GM23338 (cell line): ENCODE measurements around the gene VGLL4.

ENCODE experiments used
- CREB1 ChIP-seq: fragments of 250-450 bp; sonication (Bioruptor Pico); IDR thresholded peaks from 2 replicates; pipeline ENCODE4 v1.5.0; 2020; ENCODE audit warnings: low read depth, mild to moderate bottlenecking, moderate library complexity
- ETS1 ChIP-seq: IDR thresholded peaks from 2 replicates; pipeline ENCODE4 v1.6.1; 2016; ENCODE audit warnings: antibody characterized with exemption
- POLR2AphosphoS5 ChIP-seq: IDR thresholded peaks from 2 replicates; pipeline ENCODE4 v1.6.1; 2016; ENCODE audit warnings: antibody characterized with exemption, low read depth
- TF ChIP-seq, protein P1 (sequence below), 2 experiments: fragments of 200-600 bp in 1 of 2; sonication (generic) in 1 of 2; conservative IDR thresholded peaks; 2 replicates each; pipeline versions ENCODE4 v1.5.1 to v1.6.1; 2016 to 2017; ENCODE audit warnings: antibody characterized with exemption in 2 of 2, low read depth in 2 of 2, mild to moderate bottlenecking in 2 of 2, moderate library complexity in 1 of 2
- TF ChIP-seq, protein P2 (sequence below): IDR thresholded peaks from one replicate; pipeline ENCODE4 v1.6.1; 2018; ENCODE audit warnings: antibody characterized with exemption; ENCODE audit not compliant: unreplicated experiment

GRCh38 chr3:11580645-11581044 lies 63.1 kb downstream of the VGLL4 start:
- TF ChIP-seq, protein P1, sequence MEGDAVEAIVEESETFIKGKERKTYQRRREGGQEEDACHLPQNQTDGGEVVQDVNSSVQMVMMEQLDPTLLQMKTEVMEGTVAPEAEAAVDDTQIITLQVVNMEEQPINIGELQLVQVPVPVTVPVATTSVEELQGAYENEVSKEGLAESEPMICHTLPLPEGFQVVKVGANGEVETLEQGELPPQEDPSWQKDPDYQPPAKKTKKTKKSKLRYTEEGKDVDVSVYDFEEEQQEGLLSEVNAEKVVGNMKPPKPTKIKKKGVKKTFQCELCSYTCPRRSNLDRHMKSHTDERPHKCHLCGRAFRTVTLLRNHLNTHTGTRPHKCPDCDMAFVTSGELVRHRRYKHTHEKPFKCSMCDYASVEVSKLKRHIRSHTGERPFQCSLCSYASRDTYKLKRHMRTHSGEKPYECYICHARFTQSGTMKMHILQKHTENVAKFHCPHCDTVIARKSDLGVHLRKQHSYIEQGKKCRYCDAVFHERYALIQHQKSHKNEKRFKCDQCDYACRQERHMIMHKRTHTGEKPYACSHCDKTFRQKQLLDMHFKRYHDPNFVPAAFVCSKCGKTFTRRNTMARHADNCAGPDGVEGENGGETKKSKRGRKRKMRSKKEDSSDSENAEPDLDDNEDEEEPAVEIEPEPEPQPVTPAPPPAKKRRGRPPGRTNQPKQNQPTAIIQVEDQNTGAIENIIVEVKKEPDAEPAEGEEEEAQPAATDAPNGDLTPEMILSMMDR (conservative IDR thresholded peaks at IDR 0.05; ENCODE audit: low read depth in 2 of 2), result no peak
- no peak for TF ChIP-seq ETS1
- TF ChIP-seq, protein P2, sequence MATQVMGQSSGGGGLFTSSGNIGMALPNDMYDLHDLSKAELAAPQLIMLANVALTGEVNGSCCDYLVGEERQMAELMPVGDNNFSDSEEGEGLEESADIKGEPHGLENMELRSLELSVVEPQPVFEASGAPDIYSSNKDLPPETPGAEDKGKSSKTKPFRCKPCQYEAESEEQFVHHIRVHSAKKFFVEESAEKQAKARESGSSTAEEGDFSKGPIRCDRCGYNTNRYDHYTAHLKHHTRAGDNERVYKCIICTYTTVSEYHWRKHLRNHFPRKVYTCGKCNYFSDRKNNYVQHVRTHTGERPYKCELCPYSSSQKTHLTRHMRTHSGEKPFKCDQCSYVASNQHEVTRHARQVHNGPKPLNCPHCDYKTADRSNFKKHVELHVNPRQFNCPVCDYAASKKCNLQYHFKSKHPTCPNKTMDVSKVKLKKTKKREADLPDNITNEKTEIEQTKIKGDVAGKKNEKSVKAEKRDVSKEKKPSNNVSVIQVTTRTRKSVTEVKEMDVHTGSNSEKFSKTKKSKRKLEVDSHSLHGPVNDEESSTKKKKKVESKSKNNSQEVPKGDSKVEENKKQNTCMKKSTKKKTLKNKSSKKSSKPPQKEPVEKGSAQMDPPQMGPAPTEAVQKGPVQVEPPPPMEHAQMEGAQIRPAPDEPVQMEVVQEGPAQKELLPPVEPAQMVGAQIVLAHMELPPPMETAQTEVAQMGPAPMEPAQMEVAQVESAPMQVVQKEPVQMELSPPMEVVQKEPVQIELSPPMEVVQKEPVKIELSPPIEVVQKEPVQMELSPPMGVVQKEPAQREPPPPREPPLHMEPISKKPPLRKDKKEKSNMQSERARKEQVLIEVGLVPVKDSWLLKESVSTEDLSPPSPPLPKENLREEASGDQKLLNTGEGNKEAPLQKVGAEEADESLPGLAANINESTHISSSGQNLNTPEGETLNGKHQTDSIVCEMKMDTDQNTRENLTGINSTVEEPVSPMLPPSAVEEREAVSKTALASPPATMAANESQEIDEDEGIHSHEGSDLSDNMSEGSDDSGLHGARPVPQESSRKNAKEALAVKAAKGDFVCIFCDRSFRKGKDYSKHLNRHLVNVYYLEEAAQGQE, result no peak
- TF ChIP-seq POLR2AphosphoS5, result no peak
- TF ChIP-seq CREB1 (CRISPR knock-in tag), result no peak
